Osteoblast (primary cell): ENCODE data around the gene MYH7. TPM values are rescaled to one million over a fixed set of nuclear protein-coding genes. Genes with fewer than 3 reads are reported as not detected.

Experiments used
- DNase-seq: peaks from one replicate; pipeline ENCODE4 v3.0.0; 2011; ENCODE audit warnings: low spot score, mixed read lengths; ENCODE audit not compliant: insufficient read length; ENCODE audit errors: missing footprints
- H2AFZ ChIP-seq: 2 replicates; pipeline ENCODE4 v1.6.0; 2011; ENCODE audit warnings: mild to moderate bottlenecking, low read length
- H3K27ac ChIP-seq: 2 replicates; pipeline ENCODE4 v1.5.1; 2011; ENCODE audit warnings: mild to moderate bottlenecking, low read depth, low read length, moderate library complexity
- H3K27me3 ChIP-seq: 2 replicates; pipeline ENCODE4 v1.6.0; 2012; ENCODE audit warnings: mild to moderate bottlenecking, control low read depth, inconsistent platforms, low read length, moderate library complexity; ENCODE audit not compliant: insufficient read depth
- H3K36me3 ChIP-seq: 2 replicates; pipeline ENCODE4 v1.5.1; 2011; ENCODE audit warnings: mild to moderate bottlenecking, low read length, control low read depth, moderate library complexity; ENCODE audit not compliant: insufficient read depth
- H3K4me1 ChIP-seq: 2 replicates; pipeline ENCODE4 v1.5.1; 2011; ENCODE audit warnings: mild to moderate bottlenecking, low read length, control low read depth, moderate library complexity; ENCODE audit not compliant: insufficient read depth
- H3K4me2 ChIP-seq: 2 replicates; pipeline ENCODE4 v1.6.0; 2011; ENCODE audit warnings: mild to moderate bottlenecking, low read length; ENCODE audit not compliant: insufficient read depth
- H3K4me3 ChIP-seq: fragments of 200-600 bp; sonication (generic); 3 replicates; pipeline ENCODE4 v1.5.1; 2012; ENCODE audit warnings: mild to moderate bottlenecking, low read length, inconsistent platforms; ENCODE audit not compliant: insufficient read depth
- H3K79me2 ChIP-seq: 2 replicates; pipeline ENCODE4 v1.6.0; 2012; ENCODE audit warnings: mild to moderate bottlenecking, low read length, control low read depth, inconsistent platforms; ENCODE audit not compliant: insufficient read depth
- H3K9me3 ChIP-seq: 2 replicates; pipeline ENCODE4 v1.5.1; 2011; ENCODE audit warnings: low read depth, low read length, control low read depth
- H4K20me1 ChIP-seq: 2 replicates; pipeline ENCODE4 v1.6.0; 2012; ENCODE audit warnings: mild to moderate bottlenecking, low read length, control low read depth; ENCODE audit not compliant: insufficient read depth
- total RNA-seq: library from RNA; depleted of rRNA; stranded (reverse); fragments of >200 nt; gene quantifications from 2 replicates; pipeline ENCODE4 v1.2.3, GENCODE V29; 2012
- TF ChIP-seq, protein P1 (sequence below): IDR thresholded peaks from 2 replicates; pipeline ENCODE4 v1.5.1; 2011; ENCODE audit warnings: mild to moderate bottlenecking, low read depth, low read length, moderate library complexity; ENCODE audit errors: extremely low read depth

The MYH7 gene
- total RNA-seq, 1 donor, result not detected

GRCh38 chr14:23406244-23406643 lies 29.2 kb downstream of the MYH7 start:
- no peaks in the 10 kb centered on the region for H3K36me3 ChIP-seq
- H4K20me1 ChIP-seq, result no peaks in the 10 kb centered on the region
- peak; percentile 85 for DNase-seq
- no peaks in the 10 kb centered on the region for H3K79me2 ChIP-seq
- TF ChIP-seq, protein P1, sequence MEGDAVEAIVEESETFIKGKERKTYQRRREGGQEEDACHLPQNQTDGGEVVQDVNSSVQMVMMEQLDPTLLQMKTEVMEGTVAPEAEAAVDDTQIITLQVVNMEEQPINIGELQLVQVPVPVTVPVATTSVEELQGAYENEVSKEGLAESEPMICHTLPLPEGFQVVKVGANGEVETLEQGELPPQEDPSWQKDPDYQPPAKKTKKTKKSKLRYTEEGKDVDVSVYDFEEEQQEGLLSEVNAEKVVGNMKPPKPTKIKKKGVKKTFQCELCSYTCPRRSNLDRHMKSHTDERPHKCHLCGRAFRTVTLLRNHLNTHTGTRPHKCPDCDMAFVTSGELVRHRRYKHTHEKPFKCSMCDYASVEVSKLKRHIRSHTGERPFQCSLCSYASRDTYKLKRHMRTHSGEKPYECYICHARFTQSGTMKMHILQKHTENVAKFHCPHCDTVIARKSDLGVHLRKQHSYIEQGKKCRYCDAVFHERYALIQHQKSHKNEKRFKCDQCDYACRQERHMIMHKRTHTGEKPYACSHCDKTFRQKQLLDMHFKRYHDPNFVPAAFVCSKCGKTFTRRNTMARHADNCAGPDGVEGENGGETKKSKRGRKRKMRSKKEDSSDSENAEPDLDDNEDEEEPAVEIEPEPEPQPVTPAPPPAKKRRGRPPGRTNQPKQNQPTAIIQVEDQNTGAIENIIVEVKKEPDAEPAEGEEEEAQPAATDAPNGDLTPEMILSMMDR, result no peak
- no peaks in the 10 kb centered on the region for H3K4me1 ChIP-seq
- no peak overlapping the region for H3K27ac ChIP-seq
- no peak overlapping the region for H2AFZ ChIP-seq
- no peak overlapping the region for H3K4me2 ChIP-seq
- no peaks in the 10 kb centered on the region for H3K9me3 ChIP-seq
- H3K4me3 ChIP-seq, result no peak overlapping the region
- H3K27me3 ChIP-seq, result peaks cover 3% of the 10 kb centered on the region

DNA sequence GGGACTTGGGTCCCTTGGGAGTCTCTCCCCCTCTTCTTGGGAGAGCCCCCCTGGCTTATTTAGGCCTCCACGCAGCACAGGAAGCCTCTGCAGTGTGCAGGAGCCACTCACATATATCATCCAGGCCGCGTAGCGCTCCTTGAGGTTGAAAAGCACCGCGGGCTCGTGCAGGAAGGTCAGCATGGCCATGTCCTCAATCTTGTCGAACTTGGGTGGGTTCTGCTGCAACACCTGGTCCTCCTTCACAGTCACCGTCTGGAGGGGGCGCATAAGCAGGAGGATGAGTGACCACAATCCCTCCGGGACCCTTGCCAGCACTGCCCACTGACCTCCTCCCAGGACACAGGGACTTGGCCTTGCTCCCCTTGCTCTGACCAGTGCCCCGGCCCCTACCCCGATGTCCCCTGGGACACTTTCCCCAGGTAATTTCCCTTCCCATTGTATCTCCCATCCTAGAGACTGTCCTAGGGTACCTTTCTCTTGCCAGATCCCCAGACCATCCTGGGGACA lies 29.9 kb downstream of the MYH7 start:
- TF ChIP-seq, protein P1, result no peak
- Histone ChIP-seq H3K36me3 (no peaks in the 10 kb centered on the region), H3K4me1 (no peaks in the 10 kb centered on the region), H3K27me3 (peaks cover under 1% of the 10 kb centered on the region), H3K4me3 (no peak overlapping the region), H2AFZ (no peak overlapping the region), H3K27ac (no peak overlapping the region), H4K20me1 (no peaks in the 10 kb centered on the region), H3K79me2 (no peaks in the 10 kb centered on the region), H3K9me3 (no peaks in the 10 kb centered on the region), H3K4me2 (no peak overlapping the region)
- peak; percentile 62 for DNase-seq

DNA sequence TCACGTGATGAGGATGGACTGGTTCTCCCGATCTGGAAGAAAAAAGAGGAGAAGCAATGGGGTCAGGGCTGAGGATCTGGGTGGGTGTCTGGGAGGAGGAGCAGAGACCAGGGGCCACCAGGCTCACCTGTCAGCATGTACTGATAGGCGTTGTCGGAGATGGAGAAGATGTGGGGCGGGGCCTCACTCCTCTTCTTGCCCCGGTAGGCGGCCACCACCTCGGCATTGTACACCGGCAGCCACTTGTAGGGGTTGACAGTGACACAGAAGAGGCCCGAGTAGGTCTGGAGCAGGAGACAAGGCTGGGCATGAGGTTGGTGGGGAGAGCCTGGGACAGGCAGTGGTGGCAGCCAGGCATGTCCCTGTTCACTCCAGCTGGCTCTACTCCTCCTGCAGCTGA lies 30.4 kb downstream of the MYH7 start:
- Histone ChIP-seq H3K4me1 (no peaks in the 10 kb centered on the region), H3K27ac (no peak overlapping the region), H3K27me3 (no peaks in the 10 kb centered on the region), H2AFZ (no peak overlapping the region), H3K4me3 (no peak overlapping the region), H3K4me2 (no peak overlapping the region), H3K9me3 (no peaks in the 10 kb centered on the region), H3K79me2 (no peaks in the 10 kb centered on the region), H4K20me1 (no peaks in the 10 kb centered on the region), H3K36me3 (no peaks in the 10 kb centered on the region)
- TF ChIP-seq, protein P1, result no peak
- DNase-seq, result peak; percentile 49

- DNase-seq, result peak; percentile 82
- no peaks in the 10 kb centered on the region for H3K9me3 ChIP-seq
- TF ChIP-seq, protein P1, result no peak
- no peak overlapping the region for H3K4me3 ChIP-seq
- H3K4me1 ChIP-seq, result no peaks in the 10 kb centered on the region
- H2AFZ ChIP-seq, result no peak overlapping the region
- no peak overlapping the region for H3K4me2 ChIP-seq
- no peaks in the 10 kb centered on the region for H3K36me3 ChIP-seq
- H3K27ac ChIP-seq, result no peak overlapping the region
- H3K79me2 ChIP-seq, result no peaks in the 10 kb centered on the region
- no peaks in the 10 kb centered on the region for H4K20me1 ChIP-seq
- H3K27me3 ChIP-seq, result no peaks in the 10 kb centered on the region
Observed at GRCh38 chr14:23404331-23404900, 31.0 kb downstream of the MYH7 start.
